ENCODE results near the gene ARMCX1.
"Not testable (repeated sequence)": the region's sequence is repeated elsewhere in the genome, so short reads cannot be mapped to it uniquely, and the experiment has no call there.

The ARMCX1 gene

DNA sequence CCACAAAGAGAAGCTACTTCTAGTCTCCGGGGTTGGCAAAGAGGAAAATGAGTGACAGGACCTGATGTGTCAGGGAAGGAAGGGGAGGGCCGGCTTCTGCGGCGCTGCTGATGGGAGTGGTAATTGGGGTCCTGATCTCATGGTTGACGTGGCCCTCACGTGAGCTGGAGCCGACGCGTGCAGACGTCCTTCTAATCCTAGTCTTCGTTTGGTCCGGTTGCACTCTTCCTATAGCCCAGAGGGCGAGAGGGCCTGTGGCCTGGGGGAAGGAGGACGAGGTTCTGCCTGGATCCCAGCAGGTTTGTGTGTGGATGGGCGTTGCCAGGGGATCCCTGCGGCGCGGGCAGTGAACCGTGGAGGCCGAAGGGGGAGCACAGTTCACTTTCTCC is at the start of gene ARMCX1:
TSS of gene ARMCX1 (plus strand) at position 186 of the 389 bp plus-strand sequence. CDS start 2,384 bp downstream, outside the sequence.
- peak; percentile 71 for DNase-seq (ENCODE audit: low read depth)

DNA sequence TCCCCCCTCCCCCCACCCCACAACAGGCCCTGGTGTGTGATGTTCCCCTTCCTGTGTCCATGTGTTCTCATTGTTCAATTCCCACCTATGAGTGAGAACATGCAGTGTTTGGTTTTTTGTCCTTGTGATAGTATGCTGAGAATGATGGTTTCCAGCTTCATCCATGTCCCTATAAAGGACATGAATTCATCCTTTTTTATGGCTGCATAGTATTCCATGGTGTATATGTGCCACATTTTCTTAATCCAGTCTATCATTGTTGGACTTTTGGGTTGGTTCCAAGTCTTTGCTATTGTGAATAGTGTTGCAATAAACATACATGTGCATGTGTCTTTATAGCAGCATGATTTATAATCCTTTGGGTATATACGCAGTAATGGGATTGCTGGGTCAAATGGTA is 47.4 kb upstream of the ARMCX1 start:
- DNase-seq (ENCODE audit: low read depth) = not testable (repeated sequence)

DNA sequence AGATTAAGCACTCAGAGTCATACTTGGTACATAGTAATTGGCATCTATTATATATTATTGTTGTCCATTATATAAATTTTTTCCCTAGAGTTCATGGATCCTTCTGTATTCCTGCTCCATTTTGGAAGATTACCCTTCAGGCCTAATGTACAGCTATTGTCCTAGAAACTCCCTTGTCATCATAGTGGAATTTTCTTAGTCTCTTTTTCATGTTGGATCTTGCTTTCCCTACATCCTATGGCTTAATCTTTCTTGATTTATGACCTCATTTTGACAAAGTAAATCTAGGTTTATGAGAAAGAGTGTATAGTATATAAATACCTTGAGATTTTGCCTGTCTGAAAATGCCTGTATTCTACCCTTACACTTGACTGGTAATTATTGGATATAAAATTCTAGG is 43.0 kb upstream of the ARMCX1 start:
- DNase-seq (ENCODE audit: low read depth) = no peak

DNA sequence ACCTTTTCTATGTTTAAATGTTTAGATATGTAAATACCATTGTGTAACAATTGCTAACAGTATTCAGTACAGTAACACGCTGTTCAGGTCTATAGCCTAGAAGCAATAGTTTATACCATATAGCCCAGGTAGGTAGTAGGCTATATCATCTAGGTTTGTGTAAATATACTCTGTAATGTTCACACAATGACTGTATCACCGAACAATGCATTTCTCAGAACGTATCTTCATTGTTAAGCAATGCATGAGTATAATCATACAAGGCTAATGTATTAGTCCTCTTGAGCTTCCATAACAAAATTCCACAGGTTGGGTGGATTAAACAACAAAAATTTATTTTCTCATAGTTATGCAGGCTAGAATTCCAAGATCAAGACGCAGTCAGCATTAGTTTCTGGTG is 42.4 kb upstream of the ARMCX1 start:
- DNase-seq (ENCODE audit: low read depth) = no peak

DNA sequence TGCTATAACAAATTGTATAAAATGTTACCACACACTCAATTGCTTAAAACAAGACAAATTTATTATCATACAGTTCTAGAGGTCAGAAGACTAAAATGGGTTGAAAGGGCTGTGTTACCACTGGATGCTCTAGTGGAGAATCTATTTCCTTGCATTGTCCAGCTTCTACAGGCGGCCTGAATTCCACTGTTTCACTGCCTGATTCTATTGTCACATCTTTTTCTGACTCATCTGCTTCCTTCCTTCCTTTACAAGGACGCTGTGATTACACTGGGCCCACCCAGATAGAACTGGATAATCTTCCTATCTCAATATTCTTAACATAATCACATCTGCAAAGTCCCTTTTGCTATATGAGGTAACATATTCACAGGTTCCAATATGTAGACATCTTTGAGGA is 19.4 kb upstream of the ARMCX1 start:
- no peak for DNase-seq (ENCODE audit: low read depth)

DNA sequence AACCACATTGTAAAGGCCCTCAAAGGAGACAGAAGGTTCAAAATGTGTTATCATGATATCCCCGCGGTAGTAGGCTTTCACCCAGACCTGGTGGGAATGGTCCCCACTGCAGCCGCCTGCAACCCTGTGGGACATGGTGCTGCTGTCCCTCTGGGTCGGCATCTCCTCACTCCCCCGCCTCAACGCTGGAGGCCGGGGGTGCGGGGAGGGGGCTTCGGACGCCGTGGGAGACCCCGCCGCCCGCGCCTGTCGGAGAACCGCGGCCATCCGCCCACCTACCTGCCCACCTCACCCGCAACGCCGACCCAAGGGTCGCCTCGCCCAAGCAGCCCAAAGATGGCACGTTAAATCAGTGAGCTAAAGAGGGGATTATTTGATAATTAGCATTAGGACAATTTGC is 11.2 kb upstream of the ARMCX1 start:
- no peak for DNase-seq (ENCODE audit: low read depth)

DNA sequence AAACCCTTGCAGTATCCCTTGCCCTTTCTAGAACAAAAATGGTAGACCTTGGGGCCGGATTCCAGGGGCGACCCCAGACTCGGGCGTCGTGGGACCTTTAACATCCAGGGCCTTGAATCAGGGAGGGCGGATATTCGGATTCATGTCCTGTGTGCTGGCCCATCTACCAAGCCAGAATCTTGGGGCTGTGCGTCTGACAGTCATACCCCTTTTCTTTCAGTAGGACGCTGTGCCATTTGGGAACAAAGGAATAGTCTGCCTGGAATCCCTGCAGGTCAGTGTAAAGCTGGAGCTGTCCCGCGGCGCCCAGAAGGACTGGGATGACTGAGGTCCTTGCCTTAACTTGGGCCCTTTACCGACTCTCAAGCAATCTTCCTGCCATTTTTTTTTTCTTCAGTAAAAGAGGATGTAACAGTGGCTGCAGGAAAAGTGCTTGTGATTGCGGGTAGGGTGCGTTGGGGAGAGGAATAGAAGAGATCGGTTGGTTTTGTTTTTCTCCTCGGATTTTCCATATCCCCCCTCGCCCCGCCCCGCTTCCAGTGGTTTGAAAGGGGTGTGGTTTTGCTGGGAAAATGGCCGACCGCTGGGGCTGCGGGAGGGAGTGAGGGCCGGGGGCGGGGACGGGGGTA is 518 bp downstream of the ARMCX1 start:
- DNase-seq (ENCODE audit: low read depth) = peak; percentile 8

DNA sequence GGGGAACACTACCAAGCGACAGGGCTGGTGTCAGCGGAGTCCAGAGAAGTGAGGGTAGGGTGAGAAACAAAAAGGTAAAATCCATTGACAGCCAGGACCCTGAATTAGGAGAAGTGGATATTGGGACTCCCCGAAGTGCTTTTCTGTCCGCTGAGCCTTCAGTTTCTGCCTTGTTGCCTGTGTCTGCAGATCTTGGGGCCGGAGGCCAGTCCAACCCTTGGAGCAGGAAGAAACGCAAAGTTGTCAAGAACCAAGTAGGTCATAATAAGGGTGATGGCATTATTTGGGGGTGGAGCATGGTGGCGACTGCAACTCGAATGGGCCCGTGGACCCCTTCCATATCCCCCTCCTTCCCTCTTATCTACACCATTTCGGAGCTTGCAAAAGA is 1.0 kb downstream of the ARMCX1 start:
- no peak for DNase-seq (ENCODE audit: low read depth)

DNA sequence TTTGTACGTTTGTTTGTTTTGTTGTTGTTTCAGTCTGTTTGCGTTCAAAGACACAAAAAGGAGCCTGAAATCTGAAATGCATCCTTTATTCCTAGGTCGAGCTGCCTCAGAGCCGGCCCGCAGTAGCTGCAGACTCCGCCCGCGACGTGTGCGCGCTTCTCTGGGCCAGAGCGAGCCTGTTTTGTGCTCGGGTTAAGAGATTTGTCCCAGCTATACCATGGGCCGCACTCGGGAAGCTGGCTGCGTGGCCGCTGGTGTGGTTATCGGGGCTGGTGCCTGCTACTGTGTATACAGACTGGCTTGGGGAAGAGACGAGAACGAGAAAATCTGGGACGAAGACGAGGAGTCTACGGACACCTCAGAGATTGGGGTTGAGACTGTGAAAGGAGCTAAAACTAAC is 2.4 kb downstream of the ARMCX1 start:
- no peak for DNase-seq (ENCODE audit: low read depth)

DNA sequence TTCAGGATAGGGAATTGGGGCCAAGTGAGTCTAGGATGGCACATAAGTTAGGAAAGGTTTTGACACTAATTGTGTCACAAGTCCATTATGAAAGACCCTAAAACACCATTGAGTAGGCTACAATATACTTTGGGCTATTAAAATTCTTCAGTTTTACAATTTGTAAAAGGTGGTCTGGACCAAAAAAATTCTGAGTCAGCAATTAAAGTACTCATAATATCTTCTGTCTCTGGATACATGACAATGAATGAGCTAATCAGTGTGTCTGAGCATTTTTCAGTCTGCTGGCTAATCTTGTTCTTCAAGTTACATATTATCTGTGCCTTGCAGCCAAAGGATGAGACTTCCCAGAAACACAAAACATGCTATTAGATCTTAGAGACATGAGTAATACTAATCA is 14.3 kb downstream of the ARMCX1 start:
- no peak for DNase-seq (ENCODE audit: low read depth)

DNA sequence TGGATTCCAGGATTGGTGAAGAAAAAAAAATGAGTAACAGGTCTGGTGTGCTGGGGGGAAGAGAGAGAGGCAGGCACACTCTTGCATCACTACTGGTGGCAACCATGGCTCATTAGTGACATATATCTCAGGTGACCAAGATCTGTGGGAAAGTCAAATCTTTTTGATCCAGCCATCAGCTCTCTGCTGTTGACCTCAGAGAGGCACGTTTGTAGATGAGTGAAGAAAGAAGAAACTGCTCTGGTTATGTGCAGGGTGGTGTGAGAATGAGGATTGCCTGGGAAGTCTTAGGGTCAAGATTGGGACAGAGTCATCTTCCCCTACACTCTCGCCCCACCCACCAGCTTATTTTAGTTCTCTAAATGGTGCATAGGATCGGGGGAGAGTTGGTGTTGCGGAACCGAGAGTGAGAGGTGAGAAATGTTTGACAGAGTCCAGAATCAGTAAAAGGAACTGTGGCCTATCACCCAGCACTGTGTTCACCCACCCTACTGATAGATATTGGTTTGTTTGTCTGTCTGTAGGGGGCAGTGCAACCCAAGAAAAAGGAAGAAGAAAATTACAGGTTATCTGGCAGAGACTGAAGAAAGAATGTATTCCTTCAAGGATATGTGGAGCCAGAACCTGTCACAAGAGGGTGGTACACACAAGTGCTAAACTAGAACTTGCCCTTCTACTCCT is 45.5 kb downstream of the ARMCX1 start:
- DNase-seq (ENCODE audit: low read depth) = peak; percentile 66

DNA sequence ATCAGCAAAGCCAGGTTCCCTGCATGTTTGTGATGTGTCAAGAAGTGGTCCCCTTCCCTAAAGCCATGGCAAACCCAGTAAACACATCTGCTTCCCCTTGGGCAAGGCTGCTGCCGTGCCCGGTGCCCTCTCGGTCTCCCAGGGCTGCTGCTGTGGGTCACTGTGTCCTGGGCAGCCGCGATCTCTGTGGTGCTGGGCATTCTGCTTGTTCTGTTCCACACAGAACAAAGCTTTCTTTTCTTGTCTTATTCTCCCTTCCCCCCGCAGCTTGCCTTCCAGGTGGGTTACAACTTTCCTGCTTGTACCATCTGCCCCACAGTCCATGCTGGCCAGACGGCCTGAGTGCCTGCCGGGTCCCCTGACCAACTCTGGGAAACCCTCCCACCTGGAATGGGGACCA is 49.2 kb downstream of the ARMCX1 start:
- not testable (repeated sequence) for DNase-seq (ENCODE audit: low read depth)

DNA sequence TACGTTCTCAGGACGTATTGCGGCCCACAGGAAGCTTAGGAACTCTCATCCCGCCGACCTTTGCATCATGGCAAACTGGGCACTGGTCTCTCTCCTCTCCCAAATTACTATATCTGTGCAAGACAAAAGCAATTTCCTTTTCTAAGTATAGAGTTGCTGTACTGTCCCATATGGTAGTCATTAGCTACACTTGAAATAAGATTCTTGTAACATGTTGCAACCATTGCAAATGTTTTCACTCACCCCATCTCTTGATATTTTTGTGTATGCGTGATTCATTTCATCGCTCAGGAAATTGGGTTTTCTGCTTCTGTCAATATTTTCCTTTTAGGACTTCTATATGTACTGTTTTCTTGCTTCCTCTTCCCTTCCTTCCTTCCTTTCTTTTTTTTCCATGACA is 51.7 kb downstream of the ARMCX1 start:
- peak; percentile 69 for DNase-seq (ENCODE audit: low read depth)

All from fibroblast of the conjunctiva (primary cell).